NCI-H82 treated with DMSO at 0.1 percent for 48 hours (cell line): Measurements from ENCODE around the gene SYNGAP1.
"Not testable (repeated sequence)": the region's sequence is repeated elsewhere in the genome, so short reads cannot be mapped to it uniquely, and the experiment has no call there.

Experiments used
- DNase-seq: peaks from one replicate; lab custom pipeline; 2025; ENCODE audit not compliant: unreplicated experiment; lab: John Stamatoyannopoulos, UW

The SYNGAP1 gene

DNA sequence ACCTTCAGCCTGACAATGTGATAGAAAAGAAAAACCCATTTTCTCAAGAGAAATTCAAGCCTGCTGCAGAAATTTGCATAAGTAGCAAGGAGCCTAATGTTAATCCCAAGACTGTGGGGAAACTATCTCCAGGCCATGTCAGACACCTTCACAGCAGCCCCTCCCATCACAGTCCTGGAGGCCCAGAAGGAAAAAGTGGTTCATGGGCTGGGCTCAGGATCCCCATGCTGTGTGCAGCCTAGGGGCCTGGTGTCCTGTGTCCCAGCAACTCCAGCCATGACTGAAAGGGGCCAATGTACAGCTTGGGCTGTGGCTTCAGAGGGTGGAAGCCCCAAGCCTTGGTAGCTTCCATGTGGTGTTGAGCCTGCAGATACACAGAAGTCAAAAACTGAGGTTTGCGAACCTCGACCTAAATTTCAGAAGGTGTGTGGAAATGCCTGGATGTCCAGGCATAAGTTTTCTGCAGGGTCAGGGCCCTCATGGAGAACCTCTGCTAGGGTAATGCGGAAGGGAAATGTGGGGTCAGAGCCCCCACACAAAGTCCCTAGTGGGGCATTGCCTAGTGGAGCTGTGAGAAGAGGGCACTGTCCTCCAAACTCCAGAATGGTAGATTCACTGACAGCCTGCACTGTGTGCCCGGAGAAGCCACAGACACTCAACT lies 46.3 kb downstream of the SYNGAP1 start:
- no peak for DNase-seq

DNA sequence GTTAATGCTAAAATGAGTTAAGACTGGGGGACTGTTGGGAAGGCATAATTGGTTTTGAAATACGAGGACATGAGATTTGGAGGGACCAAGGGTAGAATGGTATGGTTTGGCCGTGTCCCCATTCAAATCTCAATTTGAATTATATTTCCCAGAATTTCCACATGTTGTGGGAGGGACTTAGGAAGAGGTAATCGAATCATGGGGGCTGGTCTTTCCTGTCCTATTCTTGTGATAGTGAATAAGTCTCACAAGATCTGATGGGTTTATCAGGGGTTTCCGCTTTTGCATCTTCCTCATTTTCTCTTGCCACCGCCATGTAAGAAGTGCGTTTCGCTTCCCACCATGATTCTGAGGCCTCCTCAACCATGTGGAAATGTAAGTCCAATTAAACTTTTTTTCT lies 47.2 kb downstream of the SYNGAP1 start:
- DNase-seq, result no peak

DNA sequence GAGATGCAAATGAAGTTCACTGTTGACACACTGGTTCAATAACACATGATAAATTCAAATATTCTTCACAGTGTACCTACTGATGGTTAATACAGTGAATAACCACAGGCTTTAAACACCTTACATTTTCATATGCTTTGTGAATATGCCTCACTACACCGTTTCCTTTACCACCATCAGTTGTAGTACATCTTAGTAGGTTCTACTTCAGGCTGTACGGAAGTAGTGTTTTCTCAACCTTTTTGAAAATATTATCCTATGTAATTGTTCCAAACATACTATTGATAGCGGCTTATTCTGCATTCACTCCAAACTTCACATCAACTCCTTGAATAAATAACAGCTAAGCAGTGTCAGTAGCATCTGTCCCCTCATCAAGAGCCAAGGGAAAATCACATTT lies 49.8 kb downstream of the SYNGAP1 start:
- DNase-seq, result no peak

DNA sequence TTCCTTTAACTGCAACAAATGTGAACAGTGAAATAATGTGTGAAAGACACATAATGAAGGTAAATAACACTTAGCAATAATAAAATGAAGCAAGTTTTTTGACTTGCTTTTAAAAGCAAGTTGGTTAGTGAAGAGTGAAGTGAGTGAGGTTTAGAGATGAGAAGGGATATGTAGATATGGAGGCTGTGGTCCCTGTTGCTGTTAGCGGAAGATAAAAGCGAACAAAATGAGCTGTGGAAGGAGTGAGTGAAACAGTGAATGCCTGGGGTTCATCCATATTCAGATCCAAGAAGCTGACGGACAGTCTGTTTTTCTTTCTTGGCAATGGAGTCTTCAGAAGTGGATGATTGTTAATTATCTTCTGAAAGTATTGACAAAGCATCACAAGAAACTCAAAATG lies 58.0 kb downstream of the SYNGAP1 start:
- DNase-seq, result no peak

GRCh38 chr6:33481192-33481591 lies 61.3 kb downstream of the SYNGAP1 start:
- no peak for DNase-seq

- not testable (repeated sequence) for DNase-seq
Measured at GRCh38 chr6:33482620-33483019, 62.8 kb downstream of the SYNGAP1 start.

DNA sequence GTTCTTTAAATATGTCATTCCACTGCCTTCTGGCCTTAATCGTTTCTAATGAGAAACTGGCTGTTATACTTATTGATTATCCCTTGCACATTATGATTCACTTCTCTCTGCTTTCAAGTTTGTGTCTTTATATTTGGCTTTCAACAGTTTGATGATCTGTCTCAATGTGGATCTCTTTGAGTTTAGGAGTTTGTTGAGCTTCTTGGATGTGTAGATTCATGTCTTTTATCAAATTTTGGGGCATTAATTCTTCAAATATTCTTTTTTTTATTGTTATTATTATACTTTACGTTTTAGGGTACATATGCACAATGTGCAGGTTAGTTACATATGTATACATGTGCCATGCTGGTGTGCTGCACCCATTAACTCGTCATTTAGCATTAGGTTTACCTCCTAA lies 63.8 kb downstream of the SYNGAP1 start:
- no peak for DNase-seq

GRCh38 chr6:33484673-33485262 lies 64.9 kb downstream of the SYNGAP1 start:
- DNase-seq, result not testable (repeated sequence)

GRCh38 chr6:33485680-33486079 lies 65.8 kb downstream of the SYNGAP1 start:
- DNase-seq, result not testable (repeated sequence)

- no peak for DNase-seq
Measured at GRCh38 chr6:33488339-33488738, 68.5 kb downstream of the SYNGAP1 start.

DNA sequence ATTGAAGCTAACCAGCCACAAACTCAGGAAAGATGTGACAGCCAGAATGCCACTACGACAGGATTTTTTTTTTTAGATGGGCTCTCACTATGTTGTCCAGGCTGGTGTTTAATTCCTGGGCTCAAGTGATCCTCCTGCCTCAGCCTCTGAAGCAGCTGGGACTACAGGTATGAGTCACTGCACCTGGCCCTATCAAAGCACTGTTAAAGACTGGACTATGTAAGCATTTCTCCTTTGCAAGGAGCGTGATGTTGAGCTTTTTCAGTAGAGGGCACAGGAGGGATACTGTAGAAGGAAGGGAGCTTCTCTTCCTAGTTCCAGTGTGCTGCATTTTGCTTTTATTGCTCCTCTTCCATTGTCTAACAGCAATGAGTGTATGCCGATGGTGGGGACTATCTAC lies 70.3 kb downstream of the SYNGAP1 start:
- DNase-seq, result no peak

DNA sequence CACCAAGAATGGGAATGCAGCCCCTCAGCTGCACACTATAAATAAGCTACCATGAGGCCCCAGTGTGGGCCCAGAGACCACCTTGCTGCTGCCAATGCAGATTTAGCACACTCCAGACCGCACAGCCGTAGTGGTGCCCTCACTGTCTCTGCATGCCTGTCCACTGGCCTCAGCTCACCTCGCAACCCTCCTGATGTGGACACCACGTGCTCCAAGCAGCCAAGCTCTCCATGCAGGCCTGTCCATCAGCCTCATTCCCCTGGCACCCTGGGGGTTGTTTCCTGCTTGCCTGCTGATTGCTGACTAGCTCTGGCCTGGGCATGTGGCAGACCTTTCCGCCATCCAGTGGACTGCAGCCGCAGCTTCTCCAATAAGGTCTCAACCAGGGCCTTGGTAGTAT lies 70.8 kb downstream of the SYNGAP1 start:
- no peak for DNase-seq

DNA sequence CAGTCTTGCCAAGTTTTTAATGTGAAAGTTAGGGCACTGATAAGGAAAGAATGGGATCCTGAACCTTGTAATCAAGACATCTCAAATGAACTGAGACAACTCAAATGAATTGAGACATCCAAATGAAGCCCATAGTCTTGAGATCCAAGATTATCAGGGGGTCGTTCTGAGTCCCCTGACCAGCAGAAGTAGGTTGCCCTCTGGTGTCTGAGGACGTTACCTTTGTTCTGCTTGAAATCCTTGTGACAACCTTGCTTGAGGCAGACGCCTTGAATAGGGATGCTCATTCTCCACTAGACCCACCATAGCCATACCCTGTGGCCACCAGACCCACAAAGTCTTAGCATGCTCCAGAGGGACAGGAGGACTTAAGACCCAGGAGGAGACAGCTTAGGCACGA lies 72.2 kb downstream of the SYNGAP1 start:
- no peak for DNase-seq

GRCh38 chr6:33497157-33497556 lies 77.3 kb downstream of the SYNGAP1 start:
- no peak for DNase-seq

GRCh38 chr6:33502486-33502885 lies 82.6 kb downstream of the SYNGAP1 start:
- DNase-seq, result no peak

DNA sequence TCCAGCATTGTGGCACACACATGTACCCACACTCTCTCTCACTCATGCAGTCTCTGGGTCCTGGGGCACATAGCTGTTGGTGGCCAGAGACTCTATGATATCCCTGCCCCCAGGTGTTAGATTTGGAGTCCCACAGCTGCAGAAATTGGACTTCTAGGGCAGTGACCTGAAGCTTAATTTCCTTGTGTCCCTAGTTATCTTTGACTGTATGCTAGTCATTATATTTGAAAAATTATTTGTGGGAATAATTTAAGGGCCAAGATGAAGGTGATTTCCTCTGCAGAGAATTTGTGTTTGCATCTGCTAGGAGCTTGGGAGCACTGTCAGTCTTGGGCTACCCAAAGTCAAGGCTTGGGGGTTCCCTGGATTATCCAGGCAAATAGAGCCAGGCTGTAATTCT lies 84.6 kb downstream of the SYNGAP1 start:
- DNase-seq, result no peak
